Lung (tissue), 12 donors: Measurements from ENCODE around the gene HCRT. TPM values are rescaled to one million over a fixed set of nuclear protein-coding genes. Genes with fewer than 3 reads are reported as not detected.

Source experiments
- ATAC-seq: fragments of 200-7000 bp; cut with Tn5 transposase; one replicate; pipeline ENCODE4 v1.9.1; 2020; ENCODE audit warnings: moderate number of reproducible peaks; ENCODE audit not compliant: insufficient read depth, low FRiP score
- DNase-seq, 3 donors: peaks; one replicate each; pipeline ENCODE4 v3.0.0-alpha.2; 2013 to 2017
- H3K27ac ChIP-seq, 2 donors: one replicate each; pipeline ENCODE4 v1.5.1; 2013; ENCODE audit warnings: mild to moderate bottlenecking in 2 of 2, moderate library complexity in 2 of 2, control low read depth in 1 of 2, inconsistent platforms in 1 of 2, low read depth in 1 of 2, low read length in 1 of 2
- H3K27me3 ChIP-seq, 3 donors: one replicate each; pipeline ENCODE4 v1.5.1; 2013; ENCODE audit warnings: low read length in 2 of 3; ENCODE audit not compliant: control insufficient read depth in 3 of 3, insufficient read depth in 3 of 3
- H3K36me3 ChIP-seq, 4 donors: one replicate each; pipeline ENCODE4 v1.5.1; 2013; ENCODE audit warnings: low read length in 4 of 4, mild to moderate bottlenecking in 1 of 4, moderate library complexity in 1 of 4; ENCODE audit not compliant: control insufficient read depth in 4 of 4, insufficient read depth in 4 of 4
- H3K4me1 ChIP-seq, 5 donors: one replicate each; pipeline ENCODE4 v1.5.1; 2013; ENCODE audit warnings: low read length in 5 of 5, mild to moderate bottlenecking in 2 of 5, moderate library complexity in 1 of 5; ENCODE audit not compliant: control insufficient read depth in 5 of 5, insufficient read depth in 5 of 5
- H3K4me3 ChIP-seq: one replicate; pipeline ENCODE4 v1.5.1; 2013; ENCODE audit warnings: mild to moderate bottlenecking, control low read depth, moderate library complexity
- H3K9ac ChIP-seq, 2 donors: one replicate each; pipeline ENCODE4 v1.5.1; 2013; ENCODE audit warnings: low read length in 2 of 2, control low read depth in 1 of 2; ENCODE audit not compliant: insufficient read depth in 1 of 2
- H3K9me3 ChIP-seq, 4 donors: one replicate each; pipeline ENCODE4 v1.5.1; 2013; ENCODE audit warnings: low read length in 3 of 4, mild to moderate bottlenecking in 1 of 4, moderate library complexity in 1 of 4; ENCODE audit not compliant: control insufficient read depth in 4 of 4, insufficient read depth in 3 of 4
- WGBS, 2 donors: extraction: QIAGEN DNeasy Blood & Tissue Kit; methylation state at CpG; one replicate each; pipeline ENCODE4 v1.1.7; 2013; 5-methylcytosine and 5-hydroxymethylcytosine counted together
- polyA plus RNA-seq, 2 donors: library from polyadenylated mRNA; stranded (reverse); fragments of 200-250 nt; gene quantifications; one replicate each; pipeline ENCODE4 v1.2.1, GENCODE V29; 2013
- total RNA-seq, 2 donors: library from RNA; depleted of rRNA in 1 of 2; stranded (reverse); fragments of >200 nt in 1 of 2; gene quantifications; one replicate each; pipeline ENCODE4 v1.2.1, GENCODE V29; 2014 to 2021
- TF ChIP-seq, protein P1 (sequence below): IDR thresholded peaks from 2 replicates; pipeline ENCODE4 v1.5.1; 2012; ENCODE audit warnings: mild to moderate bottlenecking; ENCODE audit errors: control extremely low read depth, extremely low read depth
- donor health status: control.
- donor health status: control.
- donor health status: Bipolar disorder and iron deficiency.
- donor health status: healthy.
- donor health status: DM: yes; HTN: yes; CAD: no.

Gene HCRT
- total and polyA plus RNA-seq, 4 donors = not detected

- Histone ChIP-seq H3K4me3 (no peak overlapping the region), H3K4me1 (peaks cover 0 to 29% (median 3%) of the 10 kb centered on the region in 5 donors), H3K9ac (no peak overlapping the region), H3K9me3 (no peaks in the 10 kb centered on the region), H3K36me3 (no peaks in the 10 kb centered on the region), H3K27me3 (peaks cover 0 to 39% (median 33%) of the 10 kb centered on the region in 3 donors), H3K27ac (no peak overlapping the region)
- TF ChIP-seq, protein P1, sequence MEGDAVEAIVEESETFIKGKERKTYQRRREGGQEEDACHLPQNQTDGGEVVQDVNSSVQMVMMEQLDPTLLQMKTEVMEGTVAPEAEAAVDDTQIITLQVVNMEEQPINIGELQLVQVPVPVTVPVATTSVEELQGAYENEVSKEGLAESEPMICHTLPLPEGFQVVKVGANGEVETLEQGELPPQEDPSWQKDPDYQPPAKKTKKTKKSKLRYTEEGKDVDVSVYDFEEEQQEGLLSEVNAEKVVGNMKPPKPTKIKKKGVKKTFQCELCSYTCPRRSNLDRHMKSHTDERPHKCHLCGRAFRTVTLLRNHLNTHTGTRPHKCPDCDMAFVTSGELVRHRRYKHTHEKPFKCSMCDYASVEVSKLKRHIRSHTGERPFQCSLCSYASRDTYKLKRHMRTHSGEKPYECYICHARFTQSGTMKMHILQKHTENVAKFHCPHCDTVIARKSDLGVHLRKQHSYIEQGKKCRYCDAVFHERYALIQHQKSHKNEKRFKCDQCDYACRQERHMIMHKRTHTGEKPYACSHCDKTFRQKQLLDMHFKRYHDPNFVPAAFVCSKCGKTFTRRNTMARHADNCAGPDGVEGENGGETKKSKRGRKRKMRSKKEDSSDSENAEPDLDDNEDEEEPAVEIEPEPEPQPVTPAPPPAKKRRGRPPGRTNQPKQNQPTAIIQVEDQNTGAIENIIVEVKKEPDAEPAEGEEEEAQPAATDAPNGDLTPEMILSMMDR = no peak
- DNase-seq (peak; percentile 61 to 70 (median 64)), ATAC-seq (no peak)
- WGBS, 2 donors = 11 to 17% methylated on average over 17 to 20 of the region's 20 CpGs
These were observed 5.3 kb downstream of the HCRT start for GRCh38 chr17:42179911-42180410.

GRCh38 chr17:42179335-42179734, 5.9 kb downstream of the HCRT start:
- Histone ChIP-seq H3K27ac (no peak overlapping the region), H3K27me3 (peaks cover 0 to 39% (median 33%) of the 10 kb centered on the region in 3 donors), H3K36me3 (no peaks in the 10 kb centered on the region), H3K9me3 (no peaks in the 10 kb centered on the region), H3K4me3 (no peak overlapping the region), H3K9ac (no peak overlapping the region), H3K4me1 (peaks cover 0 to 26% (median 3%) of the 10 kb centered on the region in 5 donors)
- no peak for ATAC-seq
- TF ChIP-seq, protein P1 = no peak
- DNase-seq = no peak
- 25 to 32% methylated on average over 1 of the region's 1 CpG for WGBS, 2 donors

- Histone ChIP-seq H3K4me1 (peaks cover 0 to 24% (median 3%) of the 10 kb centered on the region in 5 donors), H3K36me3 (no peaks in the 10 kb centered on the region), H3K27ac (no peak overlapping the region), H3K27me3 (peaks cover 0 to 40% (median 33%) of the 10 kb centered on the region in 3 donors), H3K9ac (no peak overlapping the region), H3K4me3 (no peak overlapping the region), H3K9me3 (no peaks in the 10 kb centered on the region)
- no peak for DNase-seq
- no peak for ATAC-seq
- TF ChIP-seq, protein P1 = no peak
- WGBS, 2 donors = 24 to 30% methylated on average over 14 of the region's 14 CpGs
These were observed 6.4 kb downstream of the HCRT start for GRCh38 chr17:42178817-42179216.

DNA sequence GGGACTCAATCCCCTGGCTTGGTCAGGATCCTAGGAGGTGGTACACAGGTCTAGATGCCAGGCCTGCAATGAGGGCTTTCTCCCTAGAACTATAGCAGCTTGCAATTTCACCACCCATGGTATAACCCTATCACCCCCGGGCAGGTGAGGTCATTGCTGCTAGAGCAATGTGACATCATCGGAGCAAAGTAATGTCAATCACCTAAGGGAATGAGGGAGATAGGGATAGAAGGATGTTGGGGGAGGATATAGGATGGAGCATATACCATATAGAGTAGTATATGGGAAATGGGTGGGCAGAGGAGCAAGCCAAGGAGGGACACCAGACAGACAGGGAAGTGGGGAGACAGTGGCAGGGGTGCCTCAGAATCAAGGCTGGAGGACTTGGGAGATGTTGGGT, 7.6 kb downstream of the HCRT start:
- Histone ChIP-seq H3K36me3 (no peaks in the 10 kb centered on the region), H3K27ac (no peak overlapping the region), H3K9me3 (no peaks in the 10 kb centered on the region), H3K27me3 (peaks cover 0 to 34% (median 27%) of the 10 kb centered on the region in 3 donors), H3K4me3 (no peak overlapping the region), H3K4me1 (peaks cover 0 to 18% (median 2%) of the 10 kb centered on the region in 5 donors), H3K9ac (no peak overlapping the region)
- ATAC-seq (no peak), DNase-seq (no peak)
- WGBS, 2 donors = 90 to 96% methylated on average over 2 of the region's 2 CpGs
- TF ChIP-seq, protein P1 = no peak
